Liver (tissue), 9 donors: ENCODE results near the gene METRN. TPM values are rescaled to one million over a fixed set of nuclear protein-coding genes. Genes with fewer than 3 reads are reported as not detected.

Source experiments
- DNase-seq: peaks from one replicate; pipeline ENCODE4 v3.0.0-alpha.2; 2017; ENCODE audit warnings: low spot score
- H3K27ac ChIP-seq, 2 donors: one replicate each; pipeline ENCODE4 v1.7.0; 2013; ENCODE audit warnings: inconsistent platforms in 2 of 2, low read length in 2 of 2, control low read depth in 1 of 2, low read depth in 1 of 2, mild to moderate bottlenecking in 1 of 2
- H3K27me3 ChIP-seq, 4 donors: one replicate each; pipeline versions ENCODE4 v1.6.1 to v1.7.0; 2013; ENCODE audit warnings: low read length in 3 of 4, inconsistent platforms in 1 of 4, mild to moderate bottlenecking in 1 of 4, moderate library complexity in 1 of 4; ENCODE audit not compliant: control insufficient read depth in 4 of 4, insufficient read depth in 4 of 4
- H3K36me3 ChIP-seq, 4 donors: one replicate each; pipeline versions ENCODE4 v1.6.1 to v1.7.0; 2013; ENCODE audit warnings: low read length in 3 of 4, mild to moderate bottlenecking in 3 of 4, low read depth in 1 of 4, moderate library complexity in 1 of 4; ENCODE audit not compliant: control insufficient read depth in 4 of 4, insufficient read depth in 3 of 4
- H3K4me1 ChIP-seq, 4 donors: one replicate each; pipeline versions ENCODE4 v1.6.1 to v1.7.0; 2013; ENCODE audit warnings: low read length in 3 of 4, mild to moderate bottlenecking in 3 of 4, moderate library complexity in 1 of 4; ENCODE audit not compliant: control insufficient read depth in 4 of 4, insufficient read depth in 4 of 4
- H3K4me3 ChIP-seq, 3 donors: one replicate each; pipeline versions ENCODE4 v1.6.1 to v1.7.0; 2013; ENCODE audit warnings: low read length in 3 of 3, control low read depth in 1 of 3, low read depth in 1 of 3, mild to moderate bottlenecking in 1 of 3
- H3K9ac ChIP-seq, 2 donors: one replicate each; pipeline ENCODE4 v1.7.0; 2013; ENCODE audit warnings: low read length in 2 of 2, mild to moderate bottlenecking in 2 of 2, moderate library complexity in 2 of 2, control low read depth in 1 of 2, low read depth in 1 of 2
- H3K9me3 ChIP-seq, 4 donors: one replicate each; pipeline versions ENCODE4 v1.6.1 to v1.7.0; 2013; ENCODE audit warnings: low read length in 3 of 4; ENCODE audit not compliant: control insufficient read depth in 4 of 4
- EGR1 ChIP-seq, 2 donors: IDR thresholded peaks; 2 replicates each; pipeline ENCODE4 v1.6.1; 2016 to 2018; ENCODE audit warnings: antibody characterized with exemption in 2 of 2, low read depth in 2 of 2
- FOXA2 ChIP-seq: IDR thresholded peaks from 2 replicates; pipeline ENCODE4 v1.6.1; 2016; ENCODE audit warnings: antibody characterized with exemption
- GABPA ChIP-seq, 2 donors: IDR thresholded peaks in 1 of 2; conservative IDR thresholded peaks in 1 of 2; 2 replicates each; pipeline ENCODE4 v1.6.1; 2016; ENCODE audit warnings: antibody characterized with exemption in 2 of 2, mild to moderate bottlenecking in 1 of 2, moderate library complexity in 1 of 2
- HNF4A ChIP-seq, 2 donors: conservative IDR thresholded peaks; 2 replicates each; pipeline ENCODE4 v1.6.1; 2016; ENCODE audit warnings: antibody characterized with exemption in 2 of 2, mild to moderate bottlenecking in 2 of 2
- RAD21 ChIP-seq, 2 donors: IDR thresholded peaks; 2 replicates each; pipeline ENCODE4 v1.6.1; 2016; ENCODE audit warnings: antibody characterized with exemption in 2 of 2, mild to moderate bottlenecking in 2 of 2
- SP1 ChIP-seq: IDR thresholded peaks from 2 replicates; pipeline ENCODE4 v1.6.1; 2018; ENCODE audit warnings: antibody characterized with exemption, mild to moderate bottlenecking
- TAF1 ChIP-seq: conservative IDR thresholded peaks from 2 replicates; pipeline ENCODE4 v1.6.1; 2016; ENCODE audit warnings: antibody characterized with exemption, mild to moderate bottlenecking
- YY1 ChIP-seq: IDR thresholded peaks from 2 replicates; pipeline ENCODE4 v1.6.1; 2016; ENCODE audit warnings: antibody characterized with exemption, mild to moderate bottlenecking
- WGBS: extraction: QIAGEN DNeasy Blood & Tissue Kit; methylation state at CpG from one replicate; pipeline ENCODE4 v1.1.7; 2013; 5-methylcytosine and 5-hydroxymethylcytosine counted together
- polyA plus RNA-seq, 2 donors: library from polyadenylated mRNA; stranded (reverse) in 1 of 2; unstranded in 1 of 2; fragments of 200-250 nt in 1 of 2; fragments of >200 nt in 1 of 2; fragmentation: Nextera tagmentation in 1 of 2; extraction: Ambion mirVana in 1 of 2; gene quantifications; one replicate each; pipeline versions ENCODE4 v1.2.1 to v1.2.3, GENCODE V29; 2013 to 2015
- total RNA-seq, 2 donors: library from RNA; depleted of rRNA; stranded (reverse); fragments of >200 nt; gene quantifications; one replicate each; pipeline ENCODE4 v1.2.3, GENCODE V29; 2014
- TF ChIP-seq, protein P1 (sequence below): IDR thresholded peaks from 2 replicates; pipeline ENCODE4 v1.6.1; 2016; ENCODE audit warnings: antibody characterized with exemption, mild to moderate bottlenecking
- TF ChIP-seq, protein P2 (sequence below): fragments of 150-350 bp; IDR thresholded peaks from 2 replicates; pipeline ENCODE4 v1.5.1; 2017; ENCODE audit warnings: improper control_type of control experiment, low read depth, low read length; ENCODE audit not compliant: missing input control
- TF ChIP-seq, protein P3 (sequence below): IDR thresholded peaks from 2 replicates; pipeline ENCODE4 v1.6.1; 2016; ENCODE audit warnings: antibody characterized with exemption
- TF ChIP-seq, protein P4 (sequence below): IDR thresholded peaks from 2 replicates; pipeline ENCODE4 v1.6.1; 2016; ENCODE audit warnings: antibody characterized with exemption
- TF ChIP-seq, protein P5 (sequence below): IDR thresholded peaks from 2 replicates; pipeline ENCODE4 v1.6.1; 2016; ENCODE audit warnings: antibody characterized with exemption
- donor health status: healthy.
- donor health status: healthy.
- donor health status: healthy.
- donor health status: healthy.
- donor health status: healthy.

The METRN gene
- total and polyA plus RNA-seq, 4 donors = 4.6 to 22.9 (median 7.1) TPM

DNA sequence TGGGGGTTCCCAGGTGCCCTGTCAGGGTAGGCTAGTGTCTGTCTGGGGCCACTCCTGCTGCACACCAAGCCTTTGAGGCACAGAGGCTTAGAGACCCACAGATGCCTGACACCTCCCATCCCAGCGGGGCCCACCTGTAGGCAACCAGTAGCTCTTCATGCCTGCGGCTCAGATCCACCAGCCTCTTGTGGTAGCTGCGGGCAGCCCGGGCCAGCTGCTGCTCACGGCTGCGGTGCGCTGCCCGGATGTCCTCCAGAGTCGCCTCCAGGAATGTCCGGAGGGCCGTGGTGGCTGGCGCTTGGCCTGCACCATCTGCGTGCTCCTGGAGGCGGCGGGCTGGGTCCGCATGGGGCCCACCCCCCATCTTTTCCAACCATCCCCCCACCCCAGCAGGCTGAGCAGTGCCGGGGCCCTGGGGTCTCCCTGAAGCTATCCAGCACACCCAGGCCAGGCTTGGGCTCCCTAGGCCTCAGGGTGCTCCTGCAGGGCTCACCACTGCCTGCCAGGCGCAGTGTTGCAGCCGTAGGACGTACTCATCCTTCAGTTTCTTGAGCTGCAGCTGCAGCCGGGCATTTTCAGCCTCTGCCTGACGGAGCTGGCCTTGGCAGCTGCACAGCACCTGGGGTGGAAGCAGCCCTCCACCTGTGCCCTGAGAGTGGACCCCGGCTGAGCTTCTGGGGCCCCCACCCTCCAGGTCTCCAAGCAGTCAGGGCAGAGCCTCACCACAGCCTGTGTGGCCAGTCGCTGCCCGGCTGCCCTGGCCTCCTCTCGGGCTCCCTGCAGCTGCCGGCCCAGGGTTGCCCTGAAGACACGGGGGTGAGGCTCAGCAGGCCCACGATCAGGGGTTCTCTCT lies 9.5 kb downstream of the METRN start (continued):
- TF ChIP-seq, protein P1, sequence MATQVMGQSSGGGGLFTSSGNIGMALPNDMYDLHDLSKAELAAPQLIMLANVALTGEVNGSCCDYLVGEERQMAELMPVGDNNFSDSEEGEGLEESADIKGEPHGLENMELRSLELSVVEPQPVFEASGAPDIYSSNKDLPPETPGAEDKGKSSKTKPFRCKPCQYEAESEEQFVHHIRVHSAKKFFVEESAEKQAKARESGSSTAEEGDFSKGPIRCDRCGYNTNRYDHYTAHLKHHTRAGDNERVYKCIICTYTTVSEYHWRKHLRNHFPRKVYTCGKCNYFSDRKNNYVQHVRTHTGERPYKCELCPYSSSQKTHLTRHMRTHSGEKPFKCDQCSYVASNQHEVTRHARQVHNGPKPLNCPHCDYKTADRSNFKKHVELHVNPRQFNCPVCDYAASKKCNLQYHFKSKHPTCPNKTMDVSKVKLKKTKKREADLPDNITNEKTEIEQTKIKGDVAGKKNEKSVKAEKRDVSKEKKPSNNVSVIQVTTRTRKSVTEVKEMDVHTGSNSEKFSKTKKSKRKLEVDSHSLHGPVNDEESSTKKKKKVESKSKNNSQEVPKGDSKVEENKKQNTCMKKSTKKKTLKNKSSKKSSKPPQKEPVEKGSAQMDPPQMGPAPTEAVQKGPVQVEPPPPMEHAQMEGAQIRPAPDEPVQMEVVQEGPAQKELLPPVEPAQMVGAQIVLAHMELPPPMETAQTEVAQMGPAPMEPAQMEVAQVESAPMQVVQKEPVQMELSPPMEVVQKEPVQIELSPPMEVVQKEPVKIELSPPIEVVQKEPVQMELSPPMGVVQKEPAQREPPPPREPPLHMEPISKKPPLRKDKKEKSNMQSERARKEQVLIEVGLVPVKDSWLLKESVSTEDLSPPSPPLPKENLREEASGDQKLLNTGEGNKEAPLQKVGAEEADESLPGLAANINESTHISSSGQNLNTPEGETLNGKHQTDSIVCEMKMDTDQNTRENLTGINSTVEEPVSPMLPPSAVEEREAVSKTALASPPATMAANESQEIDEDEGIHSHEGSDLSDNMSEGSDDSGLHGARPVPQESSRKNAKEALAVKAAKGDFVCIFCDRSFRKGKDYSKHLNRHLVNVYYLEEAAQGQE = no peak

DNA sequence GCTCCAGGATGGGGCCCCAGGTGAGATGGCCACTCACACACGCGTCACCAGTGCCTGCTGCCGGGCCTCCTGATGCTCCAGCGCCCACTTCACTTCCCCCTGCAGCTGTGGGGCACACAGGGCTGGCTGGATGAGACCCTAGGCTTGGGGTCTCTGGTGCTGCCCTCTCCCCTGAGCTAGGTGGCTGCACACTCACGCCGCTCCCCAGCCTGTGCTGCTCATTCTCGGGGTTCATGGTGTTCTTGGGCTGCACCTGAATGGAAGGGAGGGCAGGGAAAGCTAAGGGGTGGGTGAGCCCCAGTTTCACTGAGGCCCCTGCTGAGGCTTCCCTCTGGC lies 10.1 kb downstream of the METRN start:
- H3K4me3 ChIP-seq = no peak overlapping the region
- no peaks in the 10 kb centered on the region for H3K36me3 ChIP-seq
- no peak for DNase-seq
- H3K27me3 ChIP-seq = peaks cover 0 to 2% (median 0%) of the 10 kb centered on the region in 4 donors
- TF ChIP-seq, protein P2, sequence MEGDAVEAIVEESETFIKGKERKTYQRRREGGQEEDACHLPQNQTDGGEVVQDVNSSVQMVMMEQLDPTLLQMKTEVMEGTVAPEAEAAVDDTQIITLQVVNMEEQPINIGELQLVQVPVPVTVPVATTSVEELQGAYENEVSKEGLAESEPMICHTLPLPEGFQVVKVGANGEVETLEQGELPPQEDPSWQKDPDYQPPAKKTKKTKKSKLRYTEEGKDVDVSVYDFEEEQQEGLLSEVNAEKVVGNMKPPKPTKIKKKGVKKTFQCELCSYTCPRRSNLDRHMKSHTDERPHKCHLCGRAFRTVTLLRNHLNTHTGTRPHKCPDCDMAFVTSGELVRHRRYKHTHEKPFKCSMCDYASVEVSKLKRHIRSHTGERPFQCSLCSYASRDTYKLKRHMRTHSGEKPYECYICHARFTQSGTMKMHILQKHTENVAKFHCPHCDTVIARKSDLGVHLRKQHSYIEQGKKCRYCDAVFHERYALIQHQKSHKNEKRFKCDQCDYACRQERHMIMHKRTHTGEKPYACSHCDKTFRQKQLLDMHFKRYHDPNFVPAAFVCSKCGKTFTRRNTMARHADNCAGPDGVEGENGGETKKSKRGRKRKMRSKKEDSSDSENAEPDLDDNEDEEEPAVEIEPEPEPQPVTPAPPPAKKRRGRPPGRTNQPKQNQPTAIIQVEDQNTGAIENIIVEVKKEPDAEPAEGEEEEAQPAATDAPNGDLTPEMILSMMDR = no peak
- TF ChIP-seq, protein P3, sequence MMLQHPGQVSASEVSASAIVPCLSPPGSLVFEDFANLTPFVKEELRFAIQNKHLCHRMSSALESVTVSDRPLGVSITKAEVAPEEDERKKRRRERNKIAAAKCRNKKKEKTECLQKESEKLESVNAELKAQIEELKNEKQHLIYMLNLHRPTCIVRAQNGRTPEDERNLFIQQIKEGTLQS = no peak
- TF ChIP-seq RAD21 (IDR thresholded peaks at IDR 0.05) (no peak), TAF1 (no peak), GABPA (IDR thresholded peaks at IDR 0.05 in 1 of 2, conservative IDR thresholded peaks at IDR 0.05 in 1 of 2) (no peak), FOXA2 (no peak), YY1 (no peak), HNF4A (conservative IDR thresholded peaks at IDR 0.05) (no peak), SP1 (no peak), EGR1 (IDR thresholded peaks at IDR 0.05; ENCODE audit: low read depth in 2 of 2) (no peak)
- TF ChIP-seq, protein P4, sequence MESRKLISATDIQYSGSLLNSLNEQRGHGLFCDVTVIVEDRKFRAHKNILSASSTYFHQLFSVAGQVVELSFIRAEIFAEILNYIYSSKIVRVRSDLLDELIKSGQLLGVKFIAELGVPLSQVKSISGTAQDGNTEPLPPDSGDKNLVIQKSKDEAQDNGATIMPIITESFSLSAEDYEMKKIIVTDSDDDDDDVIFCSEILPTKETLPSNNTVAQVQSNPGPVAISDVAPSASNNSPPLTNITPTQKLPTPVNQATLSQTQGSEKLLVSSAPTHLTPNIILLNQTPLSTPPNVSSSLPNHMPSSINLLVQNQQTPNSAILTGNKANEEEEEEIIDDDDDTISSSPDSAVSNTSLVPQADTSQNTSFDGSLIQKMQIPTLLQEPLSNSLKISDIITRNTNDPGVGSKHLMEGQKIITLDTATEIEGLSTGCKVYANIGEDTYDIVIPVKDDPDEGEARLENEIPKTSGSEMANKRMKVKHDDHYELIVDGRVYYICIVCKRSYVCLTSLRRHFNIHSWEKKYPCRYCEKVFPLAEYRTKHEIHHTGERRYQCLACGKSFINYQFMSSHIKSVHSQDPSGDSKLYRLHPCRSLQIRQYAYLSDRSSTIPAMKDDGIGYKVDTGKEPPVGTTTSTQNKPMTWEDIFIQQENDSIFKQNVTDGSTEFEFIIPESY = no peak
- TF ChIP-seq, protein P1 = no peak
- TF ChIP-seq, protein P5, sequence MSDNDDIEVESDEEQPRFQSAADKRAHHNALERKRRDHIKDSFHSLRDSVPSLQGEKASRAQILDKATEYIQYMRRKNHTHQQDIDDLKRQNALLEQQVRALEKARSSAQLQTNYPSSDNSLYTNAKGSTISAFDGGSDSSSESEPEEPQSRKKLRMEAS = no peak
- H3K9ac ChIP-seq = no peak overlapping the region
- peaks cover 12 to 28% (median 28%) of the 10 kb centered on the region in 4 donors for H3K4me1 ChIP-seq
- WGBS = 81% methylated on average over 7 of the region's 7 CpGs
- H3K9me3 ChIP-seq = no peaks in the 10 kb centered on the region
- no peak overlapping the region for H3K27ac ChIP-seq
